CD4-positive, alpha-beta T cell treated with Interferon gamma for 1 hour (primary cell): ENCODE measurements around the gene ATG12.
"Not testable (repeated sequence)": the region's sequence is repeated elsewhere in the genome, so short reads cannot be mapped to it uniquely, and the experiment has no call there.

Experiments
- DNase-seq: peaks from one replicate; pipeline ENCODE4 v3.0.0-alpha.2; 2020

ATG12 gene

DNA sequence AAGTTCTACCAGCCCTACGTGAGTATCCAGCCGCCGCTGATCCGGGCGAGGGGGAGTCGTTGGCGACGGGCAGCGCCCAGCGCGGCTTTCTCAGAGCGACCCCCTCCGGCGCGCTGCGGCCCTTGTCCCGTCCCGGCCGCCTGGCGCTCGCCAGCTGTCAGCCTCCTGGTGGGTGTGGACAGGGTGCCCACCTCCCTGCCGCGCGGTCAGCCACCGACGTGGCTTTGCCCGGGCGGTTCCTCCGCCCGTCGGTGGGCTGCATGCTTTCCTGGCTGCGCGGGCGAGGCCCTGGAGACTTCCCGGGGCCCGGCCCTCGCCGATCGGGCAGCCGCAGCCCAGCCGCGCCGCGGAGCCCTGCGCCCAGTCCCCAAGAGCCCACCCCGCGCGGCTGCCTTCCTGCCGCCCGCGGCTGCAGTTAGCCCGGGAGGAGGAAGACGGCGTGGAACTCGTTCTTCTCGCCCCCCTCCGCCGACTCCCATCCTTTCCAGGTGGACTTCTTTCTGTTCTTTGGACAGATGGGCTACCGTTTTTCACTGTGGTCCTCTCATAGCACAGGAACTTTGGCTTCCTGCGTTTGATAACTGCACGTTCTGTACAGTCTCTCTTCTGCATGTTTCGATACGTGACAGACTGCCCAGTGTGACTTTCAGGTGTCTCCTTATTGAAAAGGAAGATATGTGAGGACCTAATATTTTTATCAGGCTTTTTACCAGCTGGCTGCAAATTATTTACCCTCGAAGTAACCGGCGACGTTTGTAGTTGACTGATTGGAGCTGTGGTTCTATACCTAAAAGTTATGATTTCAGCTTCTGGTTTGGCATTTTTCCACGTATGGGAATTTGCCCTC, 947 bp upstream of the ATG12 start:
- DNase-seq, result no peak

DNA sequence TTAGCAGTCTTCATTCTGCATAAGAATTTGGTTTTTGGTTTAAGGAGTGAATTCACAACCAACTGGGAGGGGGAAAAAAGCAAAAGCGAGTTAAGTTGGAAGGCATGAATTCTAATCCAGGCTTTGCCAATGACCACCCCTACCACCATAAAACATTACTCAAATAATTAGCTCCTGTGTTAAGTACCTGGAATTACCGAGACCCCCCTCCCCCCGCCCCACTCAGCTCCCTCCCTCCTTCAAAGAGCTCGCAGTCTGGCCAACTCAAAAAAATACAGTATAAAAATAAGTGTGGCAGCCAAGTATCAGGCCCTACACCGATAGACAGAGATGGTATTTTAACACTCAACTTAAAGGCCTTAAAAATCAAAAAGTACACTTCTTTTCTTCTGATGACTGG, 492 bp downstream of the ATG12 start:
- no peak for DNase-seq

DNA sequence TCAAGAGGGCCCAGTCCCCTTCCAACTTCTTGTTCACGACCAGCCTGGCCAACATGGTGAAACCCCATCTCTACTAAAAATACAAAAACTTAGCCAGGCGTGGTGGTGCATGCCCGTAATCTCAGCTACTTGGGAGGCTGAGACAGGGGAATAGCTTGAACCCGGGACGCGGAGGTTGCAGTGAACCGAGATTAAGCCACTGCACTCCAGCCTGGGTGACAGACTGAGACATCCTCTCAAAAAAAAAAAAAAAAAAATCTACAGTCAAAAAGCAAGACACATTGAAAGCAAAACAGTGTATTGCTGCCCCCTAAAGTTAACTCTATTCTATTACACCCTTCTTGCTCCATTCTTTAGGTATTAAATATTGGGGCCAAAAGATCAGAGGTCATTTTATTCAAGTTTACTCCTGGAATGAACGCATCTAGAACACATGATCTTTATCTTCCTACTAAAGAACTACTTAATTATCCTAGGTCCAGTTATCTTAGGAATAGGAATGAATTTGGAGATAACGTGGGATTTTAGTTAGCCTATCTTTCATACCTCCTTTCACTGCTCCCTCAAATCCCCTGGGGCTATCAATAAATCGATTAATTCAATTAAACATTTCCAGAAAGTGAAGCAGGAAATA, 2.4 kb downstream of the ATG12 start:
- DNase-seq, result peak; percentile 25

DNA sequence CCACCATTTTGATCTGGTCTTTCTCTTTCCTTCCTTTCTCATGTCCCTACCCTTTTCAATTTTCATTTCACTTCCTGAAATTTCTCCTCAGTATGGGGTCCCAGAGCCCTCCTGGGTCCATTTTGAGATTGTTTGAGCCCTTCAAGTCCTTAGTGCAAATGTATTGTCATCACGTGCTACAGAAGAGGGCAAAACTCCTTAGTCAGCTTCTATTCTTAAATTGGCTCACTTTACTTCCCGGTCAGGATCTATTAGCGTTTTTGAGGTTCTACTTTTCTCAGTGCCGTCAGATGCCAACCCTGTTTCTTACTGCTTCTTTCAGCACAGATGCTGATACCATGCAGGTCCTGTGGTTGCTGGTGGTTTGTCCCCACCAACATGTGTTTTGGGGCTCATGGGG, 5.9 kb downstream of the ATG12 start:
- DNase-seq, result no peak

DNA sequence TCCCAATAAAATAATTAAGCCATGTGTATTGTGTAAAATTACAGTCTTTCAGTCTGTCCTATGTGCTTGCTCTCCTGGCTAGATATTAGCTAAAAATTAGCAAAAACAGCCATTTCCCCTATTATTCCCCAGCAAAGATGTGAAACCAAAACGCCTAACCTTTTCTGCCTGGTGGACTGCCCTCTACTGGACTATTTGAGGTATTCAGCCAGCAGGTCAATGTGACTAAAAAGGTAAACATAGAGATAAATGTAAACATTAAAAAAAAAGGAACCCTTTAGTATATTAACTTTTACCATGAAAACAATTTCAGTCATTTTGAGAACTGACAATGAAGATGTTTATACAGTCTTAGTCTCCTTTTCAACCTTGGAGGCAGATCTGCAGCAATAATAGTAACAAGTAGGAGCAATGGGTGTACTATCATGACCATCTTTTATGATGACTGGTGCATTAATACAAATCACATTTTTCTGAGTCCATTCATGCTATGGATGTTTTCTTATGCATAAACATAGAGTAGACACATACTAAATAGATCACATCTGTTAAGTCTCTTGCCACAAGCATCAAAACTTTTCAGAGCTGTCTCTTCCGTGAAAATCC, 10.1 kb downstream of the ATG12 start:
- DNase-seq, result peak; percentile 22

DNA sequence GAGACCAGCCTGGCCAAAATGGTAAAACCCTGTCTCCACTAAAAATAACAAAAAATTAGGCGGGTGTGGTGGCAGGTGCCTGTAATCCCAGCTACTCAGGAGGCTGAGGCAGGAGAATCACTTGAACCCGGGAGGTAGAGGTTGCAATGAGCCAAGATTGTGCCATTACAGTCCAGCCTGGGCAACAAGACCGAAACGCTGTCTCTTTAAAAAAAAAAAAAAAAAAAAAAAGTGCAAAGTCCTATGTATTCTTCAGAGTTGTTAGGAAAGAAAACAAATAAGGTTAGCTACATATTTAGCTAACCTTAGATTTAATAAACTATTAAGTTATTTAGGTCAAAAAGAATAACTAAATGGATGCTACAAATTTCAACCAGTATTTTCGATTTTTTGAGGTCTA, 11.5 kb downstream of the ATG12 start:
- DNase-seq, result no peak

DNA sequence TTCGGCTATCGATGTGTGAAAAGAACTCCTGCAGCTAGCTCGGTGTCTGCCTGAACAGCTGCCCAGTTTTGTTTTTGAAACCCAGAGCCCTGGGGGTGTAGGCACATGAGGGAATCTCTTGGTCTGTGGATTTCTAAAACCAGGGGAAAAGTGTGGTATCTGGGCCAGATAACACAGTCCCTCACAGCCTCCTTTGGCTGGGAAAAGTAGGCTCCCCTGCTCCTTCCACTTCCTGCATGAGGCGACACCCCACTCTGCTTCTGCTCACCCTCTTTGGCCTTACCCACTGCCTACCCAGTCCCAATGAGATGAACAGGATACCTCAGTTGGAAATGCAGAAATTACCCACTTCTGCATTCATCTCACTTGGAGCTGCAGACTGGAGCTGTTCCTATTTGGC, 15.4 kb downstream of the ATG12 start:
- no peak for DNase-seq

DNA sequence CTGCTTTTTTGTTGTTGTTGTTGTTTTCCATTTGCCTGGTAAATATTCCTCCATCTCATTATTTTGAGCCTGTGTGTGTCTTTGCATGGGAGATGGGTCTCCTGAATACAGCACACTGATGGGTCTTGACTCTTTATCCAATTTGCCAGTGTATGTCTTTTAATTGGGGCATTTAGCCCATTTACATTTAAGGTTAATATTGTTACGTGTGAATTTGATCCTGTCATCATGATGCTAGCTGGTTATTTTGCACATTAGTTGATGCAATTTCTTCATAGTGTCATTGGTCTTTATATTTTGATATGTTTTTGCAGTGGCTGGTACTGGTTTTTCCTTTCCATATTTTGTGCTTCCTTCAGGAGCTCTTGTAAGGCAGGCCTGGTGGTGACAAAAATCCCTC, 16.4 kb downstream of the ATG12 start:
- DNase-seq, result not testable (repeated sequence)

DNA sequence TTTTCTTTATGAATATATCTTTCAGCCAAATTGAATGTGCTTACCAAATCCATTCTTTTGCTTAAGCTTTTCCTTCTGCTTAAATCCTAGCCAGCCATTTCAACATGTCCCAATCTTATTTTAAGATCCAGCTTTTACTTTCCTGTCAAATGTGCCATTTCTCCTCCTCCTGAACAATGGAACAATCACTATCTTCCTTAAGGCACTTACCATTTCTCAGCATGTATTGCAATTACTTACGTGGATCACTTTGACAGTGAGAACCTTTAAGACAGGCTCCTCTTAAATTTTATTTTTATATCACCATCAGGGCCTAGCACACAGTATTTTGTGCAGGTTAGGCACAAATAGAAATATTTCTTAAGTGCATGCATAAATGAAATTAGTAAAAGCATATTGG, 20.5 kb downstream of the ATG12 start:
- DNase-seq, result no peak

DNA sequence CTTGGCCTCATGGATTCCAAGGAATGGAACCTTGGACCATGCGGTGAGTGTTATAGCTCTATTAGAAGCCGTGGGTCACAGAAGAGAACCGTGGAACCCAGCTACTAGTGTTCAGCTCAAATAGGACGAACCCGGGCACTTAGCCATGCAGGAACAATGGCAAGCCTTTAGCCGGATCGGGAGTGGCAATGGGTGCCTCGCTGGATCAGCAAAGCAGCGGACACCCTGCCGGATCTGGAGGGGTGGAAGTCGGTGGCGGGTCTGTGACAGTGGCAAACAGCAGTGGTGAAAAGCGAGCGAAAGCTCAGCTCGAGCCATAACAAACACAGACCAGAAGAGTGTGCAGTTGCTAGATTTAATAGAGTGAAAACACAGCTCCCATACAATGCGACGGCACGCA, 22.5 kb downstream of the ATG12 start:
- DNase-seq, result no peak

DNA sequence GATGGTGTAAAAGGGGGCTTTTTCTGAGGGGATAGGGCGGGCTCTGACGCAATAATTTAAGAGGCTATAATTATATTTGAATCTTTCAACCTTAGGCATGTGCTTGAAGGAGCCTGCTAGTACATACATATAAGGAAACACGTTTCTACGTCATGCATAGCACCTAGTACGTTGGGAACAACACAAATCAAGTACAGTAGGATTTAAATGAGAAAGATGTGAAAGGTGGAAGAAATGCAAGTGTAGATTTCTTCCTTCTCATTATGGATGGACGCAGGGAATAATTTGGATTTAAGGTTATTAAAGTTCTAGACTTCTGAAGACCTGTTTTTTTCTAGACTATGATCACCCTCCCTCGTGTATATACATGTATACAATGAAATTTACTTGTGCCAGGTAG, 24.0 kb downstream of the ATG12 start:
- no peak for DNase-seq

DNA sequence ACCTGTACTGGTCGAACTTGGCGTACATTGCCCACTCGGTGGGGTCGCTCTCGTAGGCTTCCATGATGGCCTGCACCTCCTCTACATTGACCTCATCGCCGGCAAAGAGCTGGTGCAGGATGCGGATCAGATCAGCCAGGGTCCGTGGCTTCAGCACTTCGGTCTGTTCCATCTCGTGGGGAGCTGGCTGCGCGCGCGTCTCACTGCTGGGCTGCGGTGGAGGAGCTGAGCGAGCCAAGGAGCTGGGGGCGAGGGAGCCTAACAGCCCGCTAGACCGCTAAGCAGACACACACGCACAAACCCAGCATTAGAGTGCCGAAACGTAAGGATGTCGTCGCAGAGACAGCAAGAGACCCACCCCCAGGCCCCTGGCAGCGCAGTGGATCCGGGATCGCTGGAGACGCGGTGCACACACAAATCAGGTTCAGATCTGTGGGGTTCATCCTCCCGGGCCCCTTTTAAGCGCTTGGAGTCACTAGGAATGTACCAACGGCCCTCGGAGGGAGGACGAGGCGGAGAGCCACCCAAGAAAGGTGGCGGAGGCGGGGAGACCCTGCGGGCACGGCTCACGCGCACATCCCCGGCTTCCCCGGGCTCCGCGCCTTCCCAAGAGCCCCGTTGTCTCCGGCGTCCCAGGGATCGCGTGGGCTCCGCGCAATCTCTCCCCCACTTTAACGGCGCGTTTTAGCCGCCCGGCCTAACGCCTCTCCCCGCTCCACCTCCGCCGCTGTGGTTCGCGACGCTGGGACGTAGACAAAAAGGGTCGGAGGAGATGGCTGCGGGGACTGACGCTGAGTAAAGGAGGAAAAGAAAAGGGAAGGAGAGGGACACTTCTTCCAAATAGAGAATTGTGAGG, 24.9 kb downstream of the ATG12 start, which contains the start of gene CDO1:
CDO1 (minus strand) TSS at position 434 of the 856 bp plus-strand sequence; CDS start at position 172, 262 bp downstream.
- no peak for DNase-seq

DNA sequence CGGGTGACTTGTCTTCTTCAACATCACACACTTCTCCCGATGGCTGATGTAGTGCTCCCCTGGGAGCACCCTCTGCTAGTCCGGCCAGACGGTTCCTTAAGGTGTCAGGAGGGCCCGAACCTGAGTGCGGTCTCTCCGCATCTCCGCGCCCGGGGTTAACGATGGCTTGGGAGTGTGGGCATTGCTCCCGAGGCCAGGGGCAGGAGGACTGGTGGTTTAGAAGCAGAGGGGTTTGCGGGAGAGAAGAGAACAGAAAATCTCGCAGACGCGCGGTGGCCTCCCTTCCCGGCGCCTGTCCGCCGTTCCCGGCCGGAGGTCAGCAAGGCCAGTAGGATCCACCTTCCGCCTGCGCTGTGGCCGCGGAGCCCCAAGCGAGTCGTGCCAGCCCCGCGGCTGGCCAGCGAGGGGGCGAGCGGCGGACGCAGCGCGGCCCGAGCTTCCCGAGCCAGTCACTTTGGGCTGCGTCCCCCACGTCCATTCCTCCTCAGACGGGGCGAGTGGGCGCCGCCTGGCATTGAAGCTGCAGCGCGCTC, 25.6 kb downstream of the ATG12 start:
- no peak for DNase-seq

DNA sequence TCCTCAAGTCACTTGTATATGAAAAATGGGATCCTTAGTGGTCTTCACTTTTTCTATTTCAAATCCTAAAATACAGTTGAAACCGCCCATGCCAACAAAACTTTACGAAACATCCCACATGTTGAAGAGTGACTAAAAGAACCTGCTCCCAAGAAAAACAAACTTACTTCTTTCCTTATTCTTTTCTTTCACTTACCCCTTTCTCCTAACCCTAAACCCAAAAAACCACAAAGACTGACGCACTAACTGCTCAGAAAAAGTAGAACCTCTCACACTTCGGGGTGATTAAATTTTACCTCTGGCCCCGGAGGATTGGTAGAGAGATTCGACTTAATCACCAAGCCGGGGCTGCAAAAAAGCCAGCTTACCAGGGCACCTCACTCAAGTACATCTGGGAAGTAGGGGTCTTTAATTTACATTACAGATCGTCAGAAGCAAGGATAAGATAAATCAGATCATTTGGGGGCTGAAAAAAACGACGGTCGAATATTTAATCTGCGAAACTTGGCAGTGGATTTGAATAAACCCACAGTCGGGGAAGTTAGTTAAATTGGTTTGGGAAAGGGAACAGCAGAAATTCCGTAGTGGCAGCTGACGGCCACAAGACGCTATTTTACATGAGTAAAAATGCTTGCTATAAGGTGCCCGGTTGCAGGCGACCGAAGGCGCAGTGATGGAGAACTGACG, 26.2 kb downstream of the ATG12 start:
- DNase-seq, result no peak

DNA sequence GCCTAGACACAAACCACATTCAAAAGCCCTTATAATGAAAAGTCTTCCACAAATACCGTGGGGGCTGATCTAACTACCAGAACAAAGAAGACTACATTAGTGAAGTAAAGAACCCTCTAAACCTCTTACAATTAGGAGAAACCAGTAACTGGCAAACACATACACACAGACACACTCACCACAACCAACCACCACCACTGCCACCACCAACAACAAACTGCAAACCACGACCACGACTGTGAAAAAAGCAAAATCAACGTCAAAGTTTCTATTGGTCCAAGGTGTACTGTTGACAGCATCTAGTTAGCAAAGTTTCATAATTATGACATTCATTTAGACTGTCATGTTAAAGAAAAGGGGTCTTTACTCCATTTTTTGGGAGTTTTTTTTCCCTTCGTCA, 27.6 kb downstream of the ATG12 start:
- DNase-seq, result no peak

DNA sequence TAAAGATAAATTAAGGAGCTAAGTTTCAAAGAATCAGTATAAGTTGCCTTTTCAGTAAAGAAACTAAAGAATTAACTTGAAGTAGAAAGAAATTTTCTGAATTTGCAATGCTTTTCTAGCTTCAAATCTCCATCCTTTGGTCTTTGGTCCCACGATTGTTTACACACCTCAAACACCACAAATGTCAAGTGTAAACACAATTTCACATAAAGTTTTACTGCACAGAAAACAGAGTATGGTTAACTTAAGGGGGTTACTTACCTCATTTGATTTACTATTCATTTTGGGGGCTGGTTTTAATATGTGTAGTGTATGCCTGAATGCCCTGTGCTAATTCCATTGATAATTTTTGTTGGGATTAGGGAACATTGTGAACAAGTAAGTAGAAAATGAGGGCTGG, 29.0 kb downstream of the ATG12 start:
- no peak for DNase-seq

DNA sequence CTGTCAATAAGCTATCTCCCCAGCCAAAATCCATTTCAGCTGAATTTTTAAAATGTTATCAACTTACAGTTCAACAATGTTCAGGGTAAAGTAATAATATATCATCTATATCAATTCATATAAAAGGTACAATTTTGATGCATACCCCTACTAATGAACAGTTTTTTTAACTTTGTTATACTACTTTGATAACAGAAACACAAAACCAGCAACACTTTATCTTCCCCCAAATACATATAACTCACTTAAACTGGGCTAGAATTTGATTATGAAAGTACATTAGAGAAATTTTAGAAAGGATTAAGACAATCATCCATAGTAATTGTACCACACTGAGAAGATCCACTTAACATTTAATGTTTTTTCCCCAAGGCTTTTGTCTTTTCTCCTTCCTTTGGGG, 30.0 kb downstream of the ATG12 start:
- DNase-seq, result no peak

DNA sequence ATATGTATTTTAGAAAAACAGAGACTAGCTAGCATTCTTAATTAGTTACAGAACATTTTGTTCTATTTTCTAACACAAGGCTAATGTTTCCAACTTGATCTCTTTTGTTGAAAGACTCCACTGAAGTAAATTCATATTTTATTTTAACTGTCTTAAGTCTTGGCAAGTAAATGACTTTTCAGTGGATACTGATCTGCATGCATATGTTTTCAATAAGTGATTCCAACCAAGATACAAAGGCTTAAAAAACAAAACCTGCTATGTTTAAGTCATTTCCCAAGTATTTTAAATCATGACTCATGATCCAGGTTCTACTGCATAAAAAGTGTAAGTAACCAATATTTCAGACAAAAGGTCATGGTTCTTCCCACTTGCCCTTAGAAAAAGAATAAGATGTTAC, 30.6 kb downstream of the ATG12 start:
- DNase-seq, result no peak

DNA sequence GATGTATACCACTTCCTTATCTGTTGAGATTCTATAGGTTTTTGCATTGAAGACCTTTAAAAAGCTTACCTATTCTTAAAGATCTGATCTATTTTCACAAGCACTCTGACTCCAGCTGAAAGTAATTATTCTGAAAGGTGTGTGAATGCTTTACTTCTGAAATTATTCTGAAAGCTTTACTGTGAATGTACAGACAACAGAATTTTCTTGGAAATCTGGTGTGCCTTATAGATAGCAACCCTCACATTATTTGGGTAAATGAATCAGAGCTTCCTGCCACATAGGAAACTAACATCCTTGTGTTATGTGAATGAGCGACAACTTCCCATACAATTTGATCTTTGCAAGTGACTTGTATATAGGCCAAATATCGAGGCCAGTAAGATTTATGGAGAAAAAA, 31.4 kb downstream of the ATG12 start:
- DNase-seq, result no peak

DNA sequence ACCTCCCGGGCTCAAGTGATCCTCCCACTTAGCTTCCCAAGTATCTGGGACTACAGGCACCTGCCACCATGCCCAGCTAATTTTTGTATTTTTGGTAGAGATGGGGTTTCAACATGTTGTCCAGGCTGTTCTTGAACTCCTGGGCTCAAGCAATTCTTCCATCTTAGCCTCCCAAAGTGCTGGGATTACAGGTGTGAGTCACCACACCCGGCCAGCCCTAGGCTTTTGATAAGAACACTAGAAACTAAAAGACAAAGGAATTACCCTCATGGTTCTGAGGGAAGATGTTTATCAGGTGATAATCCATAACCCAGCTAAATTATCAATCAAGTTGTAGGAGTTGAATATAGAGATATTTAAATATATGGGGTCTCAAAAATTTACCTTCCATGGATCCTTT, 33.3 kb downstream of the ATG12 start:
- not testable (repeated sequence) for DNase-seq

DNA sequence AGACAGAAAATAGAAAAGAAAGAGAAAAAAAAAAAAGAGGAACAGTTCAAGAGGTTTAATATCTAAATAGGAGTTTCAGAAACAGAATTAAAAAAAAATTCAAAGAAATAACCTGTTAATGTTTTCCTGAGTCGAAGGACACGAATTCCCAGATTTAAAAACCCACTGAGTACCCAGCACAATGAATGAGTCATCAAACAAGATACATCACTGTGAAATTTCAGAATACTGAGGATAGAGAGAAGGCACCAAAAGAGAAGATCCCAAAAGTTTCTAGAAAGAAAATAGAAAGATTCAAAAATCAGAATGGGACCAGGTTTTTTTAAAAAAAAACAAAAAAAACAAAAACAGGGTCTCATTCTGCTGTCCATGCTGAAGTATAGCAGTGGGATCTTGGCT, 33.7 kb downstream of the ATG12 start:
- DNase-seq, result no peak

DNA sequence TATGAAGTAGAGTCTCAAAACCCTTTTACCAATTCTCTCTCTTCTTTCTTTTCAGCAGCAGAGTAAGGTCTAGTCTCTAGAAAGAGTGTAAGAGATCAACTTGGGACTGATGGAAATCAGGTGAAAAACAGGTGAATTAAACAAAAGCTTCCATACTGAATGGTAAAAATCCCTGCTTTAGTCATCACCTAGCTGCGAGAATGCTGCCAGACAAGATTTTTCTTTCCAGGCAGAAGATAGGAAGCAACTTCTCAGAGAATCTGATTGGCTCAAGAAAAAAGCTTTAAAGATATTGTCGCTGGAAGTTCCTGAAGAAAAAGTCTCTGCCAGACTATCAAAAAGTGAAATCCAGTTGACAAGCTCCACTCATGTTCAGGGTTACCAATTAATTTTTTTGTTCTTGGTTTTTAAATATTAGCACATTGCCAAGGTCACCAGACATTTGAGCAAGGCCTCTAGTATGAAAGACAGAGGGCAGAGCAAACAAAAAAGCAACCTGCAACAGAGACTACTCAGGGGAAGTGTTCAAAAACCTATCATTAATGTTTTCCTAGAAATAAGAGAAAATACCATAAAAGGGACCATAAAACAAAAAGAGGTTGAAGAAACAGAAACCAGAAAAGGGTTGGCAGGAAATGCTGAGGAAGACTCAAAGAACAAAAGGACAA, 34.2 kb downstream of the ATG12 start:
- no peak for DNase-seq
